Hippocampal formation (tissue), 2 donors: ENCODE measurements around the gene CD84.
"Not testable (repeated sequence)": the region's sequence is repeated elsewhere in the genome, so short reads cannot be mapped to it uniquely, and the experiment has no call there.

Experiments
- DNase-seq, 2 donors: peaks; one replicate each; lab custom pipeline; 2025; lab: John Stamatoyannopoulos, UW

CD84 gene

GRCh38 chr1:160610569-160611242, 31.4 kb upstream of the CD84 start:
- DNase-seq, result no peak

- DNase-seq, result no peak
These were observed 29.6 kb upstream of the CD84 start for GRCh38 chr1:160608941-160609340.

- no peak for DNase-seq
These were observed 29.2 kb upstream of the CD84 start for GRCh38 chr1:160608514-160608913.

GRCh38 chr1:160608057-160608456, 28.8 kb upstream of the CD84 start:
- no peak for DNase-seq

GRCh38 chr1:160607672-160608032, 28.4 kb upstream of the CD84 start:
- DNase-seq, result no peak

- DNase-seq, result peak; percentile 17 to 23
These were observed 27.8 kb upstream of the CD84 start for GRCh38 chr1:160607011-160607671.

- DNase-seq, result no peak
These were observed 27.3 kb upstream of the CD84 start for GRCh38 chr1:160606611-160607010.

- DNase-seq, result no peak
These were observed 26.6 kb upstream of the CD84 start for GRCh38 chr1:160605792-160606479.

GRCh38 chr1:160605205-160605604, 25.9 kb upstream of the CD84 start:
- DNase-seq, result no peak

- DNase-seq, result no peak
These were observed 18.4 kb upstream of the CD84 start for GRCh38 chr1:160597705-160598104.

GRCh38 chr1:160597051-160597450, 17.8 kb upstream of the CD84 start:
- DNase-seq, result no peak

- DNase-seq, result no peak
These were observed 11.2 kb upstream of the CD84 start for GRCh38 chr1:160590488-160590887.

GRCh38 chr1:160588468-160588867, 9.2 kb upstream of the CD84 start:
- no peak for DNase-seq

- DNase-seq, result no peak
These were observed 5.5 kb upstream of the CD84 start for GRCh38 chr1:160584784-160585183.

GRCh38 chr1:160582976-160583375, 3.7 kb upstream of the CD84 start:
- DNase-seq, result not testable (repeated sequence)

- no peak for DNase-seq
These were observed 2.7 kb upstream of the CD84 start for GRCh38 chr1:160581961-160582360.

GRCh38 chr1:160580221-160580812, 1.0 kb upstream of the CD84 start:
- no peak for DNase-seq

GRCh38 chr1:160578525-160579191, 638 bp downstream of the CD84 start:
- no peak for DNase-seq

GRCh38 chr1:160578175-160578524, 1.1 kb downstream of the CD84 start:
- no peak for DNase-seq

GRCh38 chr1:160577671-160578070, 1.6 kb downstream of the CD84 start:
- no peak for DNase-seq

GRCh38 chr1:160576884-160577283, 2.4 kb downstream of the CD84 start:
- no peak for DNase-seq

GRCh38 chr1:160576390-160576789, 2.9 kb downstream of the CD84 start:
- no peak for DNase-seq
